ENCODE measurements around the gene PDHX. TPM values are rescaled to one million over a fixed set of nuclear protein-coding genes. Genes with fewer than 3 reads are reported as not detected.

The PDHX gene
- total and polyA plus RNA-seq, 10 donors, result 9.2 to 32.9 (median 23.7) TPM

DNA sequence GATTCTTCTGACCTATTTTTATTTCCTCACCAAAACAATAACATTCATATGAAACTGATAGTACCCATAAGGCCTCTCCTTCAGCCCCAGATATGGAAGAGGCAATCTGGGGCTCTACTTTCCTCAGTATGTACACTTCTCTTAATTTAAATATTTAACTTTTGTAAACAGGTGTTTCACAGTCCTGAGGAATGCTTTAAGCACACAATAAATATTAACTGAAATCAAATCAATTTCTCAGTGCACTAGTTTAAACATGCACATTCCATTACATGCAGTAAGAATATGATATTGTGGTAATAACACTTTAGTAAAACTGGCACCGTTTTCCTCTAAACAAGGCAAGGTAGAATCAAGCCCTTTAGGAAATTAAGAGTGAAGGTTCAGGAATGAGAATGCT, 29.2 kb upstream of the PDHX start:
- intact Hi-C loops (cut with DNase I; ENCODE audit: low total_unique reads), result no loop called here
- 94 to 100% (median 98%) methylated on average over 1 of the region's 1 CpG for WGBS, 5 donors
- no peak overlapping the region for H3K4me3 ChIP-seq
- no peaks in the 10 kb centered on the region for H3K9me3 ChIP-seq
- no peaks in the 10 kb centered on the region for H3K4me1 ChIP-seq
- no peaks in the 10 kb centered on the region for H3K27me3 ChIP-seq (replicated peaks in 1 of 7)
- TF ChIP-seq POLR2A (IDR thresholded peaks at IDR 0.05) (no peak), POLR2AphosphoS5 (IDR thresholded peaks at IDR 0.05) (no peak)
- TF ChIP-seq, protein P1, sequence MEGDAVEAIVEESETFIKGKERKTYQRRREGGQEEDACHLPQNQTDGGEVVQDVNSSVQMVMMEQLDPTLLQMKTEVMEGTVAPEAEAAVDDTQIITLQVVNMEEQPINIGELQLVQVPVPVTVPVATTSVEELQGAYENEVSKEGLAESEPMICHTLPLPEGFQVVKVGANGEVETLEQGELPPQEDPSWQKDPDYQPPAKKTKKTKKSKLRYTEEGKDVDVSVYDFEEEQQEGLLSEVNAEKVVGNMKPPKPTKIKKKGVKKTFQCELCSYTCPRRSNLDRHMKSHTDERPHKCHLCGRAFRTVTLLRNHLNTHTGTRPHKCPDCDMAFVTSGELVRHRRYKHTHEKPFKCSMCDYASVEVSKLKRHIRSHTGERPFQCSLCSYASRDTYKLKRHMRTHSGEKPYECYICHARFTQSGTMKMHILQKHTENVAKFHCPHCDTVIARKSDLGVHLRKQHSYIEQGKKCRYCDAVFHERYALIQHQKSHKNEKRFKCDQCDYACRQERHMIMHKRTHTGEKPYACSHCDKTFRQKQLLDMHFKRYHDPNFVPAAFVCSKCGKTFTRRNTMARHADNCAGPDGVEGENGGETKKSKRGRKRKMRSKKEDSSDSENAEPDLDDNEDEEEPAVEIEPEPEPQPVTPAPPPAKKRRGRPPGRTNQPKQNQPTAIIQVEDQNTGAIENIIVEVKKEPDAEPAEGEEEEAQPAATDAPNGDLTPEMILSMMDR (IDR thresholded peaks at IDR 0.05 in 8 of 11, conservative IDR thresholded peaks at IDR 0.05 in 3 of 11), result no peak
- no peak overlapping the region for H3K27ac ChIP-seq
- DNase-seq, result no peak
- H3K36me3 ChIP-seq, result peaks cover 0 to 71% (median 19%) of the 10 kb centered on the region in 6 donors

DNA sequence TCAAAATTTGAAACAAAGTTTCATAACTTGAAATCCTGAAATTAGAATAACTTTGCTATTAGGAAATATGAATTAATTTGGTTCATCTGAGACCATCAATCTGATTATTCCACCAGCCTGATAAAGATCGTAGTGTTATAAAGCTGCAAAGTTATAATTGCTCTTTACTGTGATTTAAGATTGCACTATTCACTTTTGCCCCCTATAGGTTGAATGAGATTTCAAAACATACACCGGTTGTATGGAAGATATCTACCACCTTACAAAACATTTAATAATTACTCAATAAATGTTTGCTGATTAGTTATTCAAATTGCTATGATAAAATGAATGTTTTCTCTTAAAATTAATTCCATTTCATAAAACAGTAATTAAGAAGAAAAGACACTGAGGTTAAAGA, 26.3 kb upstream of the PDHX start:
- WGBS, 5 donors, result 31 to 79% (median 66%) methylated on average over 2 of the region's 2 CpGs
- intact Hi-C loops (cut with DNase I; ENCODE audit: low total_unique reads), result loop anchor here (5.0 kb wide), 1 partner anchor 303 kb away; no protein-coding TSS in a partner anchor
- Histone ChIP-seq H3K9me3 (no peaks in the 10 kb centered on the region), H3K27me3 (replicated peaks in 1 of 7) (no peaks in the 10 kb centered on the region), H3K4me3 (no peak overlapping the region), H3K4me1 (no peaks in the 10 kb centered on the region), H3K27ac (no peak overlapping the region), H3K36me3 (peaks cover 0 to 53% (median 15%) of the 10 kb centered on the region in 6 donors)
- no peak for DNase-seq
- TF ChIP-seq POLR2AphosphoS5 (IDR thresholded peaks at IDR 0.05), result no peak

DNA sequence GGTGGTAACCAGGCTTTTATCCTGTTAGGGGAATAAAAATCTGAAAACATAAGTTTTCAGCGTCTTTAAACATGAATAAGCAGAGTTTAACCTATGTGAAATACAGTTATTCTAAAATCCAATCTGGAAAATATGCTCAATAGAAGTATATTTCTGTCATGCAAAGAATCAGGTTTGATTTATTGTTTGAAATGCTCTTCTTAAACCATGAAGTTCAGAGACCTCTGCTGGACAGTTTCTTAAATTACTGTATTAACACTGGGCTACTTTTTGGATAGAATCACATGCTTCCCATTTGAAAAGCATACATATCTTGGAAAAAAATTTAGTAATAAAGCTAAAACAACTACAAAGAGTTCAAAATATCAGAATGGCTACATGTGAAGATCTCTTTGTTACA, 25.6 kb upstream of the PDHX start:
- Histone ChIP-seq H3K27me3 (replicated peaks in 1 of 7) (no peaks in the 10 kb centered on the region), H3K9me3 (no peaks in the 10 kb centered on the region), H3K4me3 (no peak overlapping the region), H3K27ac (no peak overlapping the region), H3K36me3 (peaks cover 0 to 47% (median 14%) of the 10 kb centered on the region in 6 donors), H3K4me1 (no peaks in the 10 kb centered on the region)
- intact Hi-C loops (cut with DNase I; ENCODE audit: low total_unique reads), result loop anchor here (5.0 kb wide), 1 partner anchor 304 kb away; no protein-coding TSS in a partner anchor
- DNase-seq, result no peak
- TF ChIP-seq POLR2A (IDR thresholded peaks at IDR 0.05) (no peak), POLR2AphosphoS5 (IDR thresholded peaks at IDR 0.05) (no peak)
- TF ChIP-seq, protein P1 (IDR thresholded peaks at IDR 0.05 in 8 of 11, conservative IDR thresholded peaks at IDR 0.05 in 3 of 11), result peak in 2 of 11 experiments; percentile 10 to 42
- 84 to 98% (median 90%) methylated on average over 1 of the region's 1 CpG for WGBS, 5 donors

DNA sequence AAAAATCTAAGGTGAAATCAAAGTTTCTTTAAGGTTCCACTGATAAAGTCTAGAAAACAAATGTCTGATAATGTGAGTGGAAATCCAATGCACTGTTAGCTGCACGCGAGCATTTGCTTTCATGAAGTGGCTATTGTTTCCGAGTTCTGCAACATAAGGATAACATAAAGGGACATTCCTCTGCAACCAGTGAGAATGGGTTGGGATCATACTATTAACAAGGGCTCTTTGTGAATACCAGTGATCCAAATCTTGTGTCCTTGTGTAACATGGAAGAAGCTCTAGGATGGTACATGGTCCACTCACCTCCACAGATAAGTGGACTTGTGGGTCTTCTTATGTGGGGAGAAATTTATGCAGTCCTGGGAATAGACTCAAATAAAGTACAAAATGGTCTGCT, 24.8 kb upstream of the PDHX start:
- peaks cover 0 to 8% (median 6%) of the 10 kb centered on the region in 8 donors for H3K9me3 ChIP-seq
- H3K4me1 ChIP-seq, result no peaks in the 10 kb centered on the region
- H3K36me3 ChIP-seq, result peaks cover 0 to 39% (median 11%) of the 10 kb centered on the region in 6 donors
- 63 to 98% (median 93%) methylated on average over 3 of the region's 3 CpGs for WGBS, 5 donors
- no peak overlapping the region for H3K4me3 ChIP-seq
- H3K27me3 ChIP-seq (replicated peaks in 1 of 7), result no peaks in the 10 kb centered on the region
- no peak for DNase-seq
- TF ChIP-seq POLR2AphosphoS5 (IDR thresholded peaks at IDR 0.05) (no peak), POLR2A (IDR thresholded peaks at IDR 0.05) (no peak)
- TF ChIP-seq, protein P1 (IDR thresholded peaks at IDR 0.05 in 8 of 11, conservative IDR thresholded peaks at IDR 0.05 in 3 of 11), result no peak
- intact Hi-C loops (cut with DNase I; ENCODE audit: low total_unique reads), result loop anchor here (5.0 kb wide), 1 partner anchor 304 kb away; no protein-coding TSS in a partner anchor
- H3K27ac ChIP-seq, result no peak overlapping the region
